Caco-2 (cell line): Measurements from ENCODE around the gene AMZ2. TPM values are rescaled to one million over a fixed set of nuclear protein-coding genes. Genes with fewer than 3 reads are reported as not detected.
"Not testable (repeated sequence)": the region's sequence is repeated elsewhere in the genome, so short reads cannot be mapped to it uniquely, and the experiment has no call there.

Experiments used
- BruUV-seq: library from RNA; stranded (reverse); fragments of 400-500 nt; replicated peaks from 2 replicates; lab custom pipeline; 2021; lab: Mats Ljungman, UMichigan
- CTCF ChIA-PET: fragments of 300-600 bp; sonication (Branson Sonifier 250); formaldehyde crosslinking; loops from one replicate; lab custom pipeline; 2022; ENCODE audit warnings: antibody characterized with exemption; lab: Charles Lee
- POLR2A ChIA-PET: fragments of 300-600 bp; sonication (Branson Sonifier 250); formaldehyde crosslinking; loops from one replicate; lab custom pipeline; 2022; ENCODE audit warnings: antibody characterized with exemption; lab: Charles Lee
- DNase-seq, 2 experiments: peaks; one replicate each; pipeline versions ENCODE4 v3.0.0 to v3.0.0-alpha.2; 2020 to 2022
- H3K27me3 ChIP-seq: replicated peaks from 2 replicates; pipeline ENCODE4 v1.6.0; 2011; ENCODE audit warnings: low read length; ENCODE audit not compliant: control insufficient read depth, insufficient read depth
- H3K36me3 ChIP-seq: 2 replicates; pipeline ENCODE4 v1.5.1; 2011; ENCODE audit warnings: low read length; ENCODE audit not compliant: control insufficient read depth, insufficient read depth
- H3K4me1 ChIP-seq: fragments of 250-450 bp; sonication (Bioruptor Pico); 2 replicates; pipeline ENCODE4 v1.5.1; 2020; ENCODE audit warnings: mild to moderate bottlenecking
- H3K4me3 ChIP-seq: 2 replicates; pipeline ENCODE4 v1.5.1; 2011; ENCODE audit warnings: low read depth, mild to moderate bottlenecking, control low read depth, low read length
- H3K9me3 ChIP-seq: fragments of 250-450 bp; sonication (Bioruptor Pico); 2 replicates; pipeline ENCODE4 v1.5.1; 2020; ENCODE audit warnings: mild to moderate bottlenecking, moderate library complexity
- H3K27ac Mint-ChIP-seq: one replicate; pipeline ENCODE4 v1.8.0; 2022; ENCODE audit warnings: mixed read lengths; ENCODE audit not compliant: unreplicated experiment
- H3K27me3 Mint-ChIP-seq: one replicate; pipeline ENCODE4 v1.8.0; 2022; ENCODE audit warnings: mixed read lengths; ENCODE audit not compliant: insufficient read depth, unreplicated experiment
- H3K36me3 Mint-ChIP-seq: one replicate; pipeline ENCODE4 v1.8.0; 2022; ENCODE audit warnings: mild to moderate bottlenecking, mixed read lengths; ENCODE audit not compliant: insufficient read depth, unreplicated experiment
- H3K4me1 Mint-ChIP-seq: one replicate; pipeline ENCODE4 v1.8.0; 2022; ENCODE audit warnings: low read depth, mixed read lengths; ENCODE audit not compliant: unreplicated experiment
- H3K4me3 Mint-ChIP-seq: one replicate; pipeline ENCODE4 v1.8.0; 2022; ENCODE audit warnings: mild to moderate bottlenecking, moderate library complexity, mixed read lengths; ENCODE audit not compliant: unreplicated experiment
- H3K9me3 Mint-ChIP-seq: one replicate; pipeline ENCODE4 v1.8.0; 2022; ENCODE audit warnings: mixed read lengths; ENCODE audit not compliant: unreplicated experiment
- intact Hi-C: fragments of 100-400 bp; cut with micrococcal nuclease; formaldehyde crosslinking; loops from one replicate; pipeline ENCODE4 v1.10.0; 2022; ENCODE audit not compliant: unreplicated experiment
- total RNA-seq: library from RNA; stranded (reverse); gene quantifications from 2 replicates; pipeline ENCODE4 v1.2.3, GENCODE V29; 2022
- TF ChIP-seq, protein P1 (sequence below), 2 experiments: fragments of 200-600 bp in 1 of 2; IDR thresholded peaks; 1 replicate in 1 of 2; 2 replicates in 1 of 2; pipeline versions ENCODE4 v1.5.1 to v1.8.0; 2011 to 2022; ENCODE audit warnings: antibody characterized with exemption in 1 of 2, control low read depth in 1 of 2, inconsistent platforms in 1 of 2, low read depth in 1 of 2, low read length in 1 of 2, mild to moderate bottlenecking in 1 of 2, moderate library complexity in 1 of 2; ENCODE audit not compliant: insufficient read depth in 1 of 2, severe bottlenecking in 1 of 2, unreplicated experiment in 1 of 2

Gene AMZ2
- total RNA-seq, 1 experiment from 2014 or later: 60.2 TPM

DNA sequence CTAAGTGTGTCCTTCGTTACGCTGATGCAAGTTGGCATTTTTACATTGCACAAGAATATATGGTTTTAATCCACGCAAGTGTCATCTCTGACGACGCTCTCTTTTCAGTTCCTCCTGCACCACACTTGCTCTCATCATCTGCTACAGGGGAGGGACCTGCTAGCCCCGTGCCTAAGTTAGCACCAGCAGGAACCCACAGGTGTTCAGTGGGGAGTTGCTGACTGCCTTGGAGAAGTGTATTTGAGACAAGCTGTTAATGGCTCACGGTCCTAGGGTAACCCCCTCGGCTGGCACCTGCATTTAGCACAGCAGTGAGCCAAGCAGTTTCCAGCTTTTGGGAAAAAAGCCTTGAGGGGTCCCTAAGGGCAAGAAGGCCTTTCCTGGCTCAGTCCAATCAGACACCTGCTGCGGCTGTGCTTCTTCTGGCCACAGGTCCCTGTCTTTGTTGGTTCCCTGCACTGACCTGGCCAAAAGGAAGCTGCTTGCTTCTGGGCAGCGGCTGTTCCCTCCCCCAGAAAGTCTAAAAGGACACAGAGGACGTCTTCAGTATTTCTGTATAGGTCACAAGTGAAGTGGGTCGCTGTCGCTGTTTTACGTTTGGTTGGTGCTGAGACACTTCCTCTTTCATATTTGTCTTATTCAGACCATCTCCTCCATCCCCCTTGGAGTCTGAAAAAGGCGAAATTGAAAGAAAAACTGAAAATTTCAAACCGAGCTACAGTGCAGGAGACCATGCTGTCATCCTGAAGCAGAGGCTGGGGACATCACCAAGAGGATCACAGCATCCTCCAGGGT is 10.3 kb upstream of the AMZ2 start:
- H3K9me3 ChIP-seq, H3K27me3 ChIP-seq, H3K4me1 Mint-ChIP-seq, CTCF ChIA-PET, H3K4me1 ChIP-seq, H3K9me3 Mint-ChIP-seq, H3K4me3 ChIP-seq, H3K36me3 ChIP-seq, H3K4me3 Mint-ChIP-seq, POLR2A ChIA-PET, H3K27ac Mint-ChIP-seq, DNase-seq, intact Hi-C loops, BruUV-seq, H3K36me3 Mint-ChIP-seq: not testable (repeated sequence)
- H3K27me3 Mint-ChIP-seq: peaks cover 10% of the 10 kb centered on the region

DNA sequence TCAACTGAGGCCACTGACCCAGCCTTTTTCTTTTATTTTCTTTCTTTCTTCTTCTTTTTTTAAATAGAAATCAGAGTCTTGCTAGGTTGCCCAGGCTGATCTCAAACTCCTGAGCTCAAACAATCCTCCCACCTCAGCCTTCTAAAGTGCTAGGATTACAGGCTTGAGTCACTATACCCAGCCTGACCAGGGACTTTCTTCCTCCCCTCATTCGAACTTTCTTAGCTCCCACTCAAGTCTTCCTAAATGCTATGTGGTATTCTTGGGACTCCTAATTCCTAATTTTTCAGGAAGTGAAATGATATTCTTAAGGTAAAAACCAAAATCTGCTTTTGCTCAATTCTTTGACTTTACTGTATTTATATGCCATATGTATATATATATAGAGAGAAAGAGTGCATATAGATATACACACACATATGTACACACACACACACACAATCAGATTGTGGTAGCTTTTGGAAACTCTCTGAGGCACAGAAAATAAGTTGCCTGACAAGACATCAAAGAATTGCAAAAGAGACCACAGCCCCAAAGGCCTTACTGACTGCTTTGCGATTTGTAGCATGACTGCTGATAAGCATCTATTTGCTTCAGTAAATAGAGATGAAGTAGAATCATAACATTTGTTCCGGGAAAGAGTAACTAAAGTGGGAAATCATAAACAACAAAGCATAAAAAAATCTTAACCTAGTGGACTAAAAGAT is 9.5 kb upstream of the AMZ2 start:
- Mint-ChIP-seq H3K27me3 (peaks cover 10% of the 10 kb centered on the region), H3K27ac (no peak overlapping the region), H3K4me3 (no peak overlapping the region), H3K36me3 (no peaks in the 10 kb centered on the region), H3K4me1 (no peaks in the 10 kb centered on the region), H3K9me3 (no peaks in the 10 kb centered on the region)
- BruUV-seq: no TSS peak
- ChIA-PET POLR2A (no interaction called here), CTCF (no interaction called here)
- no peak for DNase-seq
- H3K9me3 ChIP-seq: no peaks in the 10 kb centered on the region
- intact Hi-C loops: no loop called here
- no peaks in the 10 kb centered on the region for H3K27me3 ChIP-seq
- H3K36me3 ChIP-seq: no peaks in the 10 kb centered on the region
- no peak overlapping the region for H3K4me3 ChIP-seq
- H3K4me1 ChIP-seq: no peaks in the 10 kb centered on the region
- TF ChIP-seq, protein P1, sequence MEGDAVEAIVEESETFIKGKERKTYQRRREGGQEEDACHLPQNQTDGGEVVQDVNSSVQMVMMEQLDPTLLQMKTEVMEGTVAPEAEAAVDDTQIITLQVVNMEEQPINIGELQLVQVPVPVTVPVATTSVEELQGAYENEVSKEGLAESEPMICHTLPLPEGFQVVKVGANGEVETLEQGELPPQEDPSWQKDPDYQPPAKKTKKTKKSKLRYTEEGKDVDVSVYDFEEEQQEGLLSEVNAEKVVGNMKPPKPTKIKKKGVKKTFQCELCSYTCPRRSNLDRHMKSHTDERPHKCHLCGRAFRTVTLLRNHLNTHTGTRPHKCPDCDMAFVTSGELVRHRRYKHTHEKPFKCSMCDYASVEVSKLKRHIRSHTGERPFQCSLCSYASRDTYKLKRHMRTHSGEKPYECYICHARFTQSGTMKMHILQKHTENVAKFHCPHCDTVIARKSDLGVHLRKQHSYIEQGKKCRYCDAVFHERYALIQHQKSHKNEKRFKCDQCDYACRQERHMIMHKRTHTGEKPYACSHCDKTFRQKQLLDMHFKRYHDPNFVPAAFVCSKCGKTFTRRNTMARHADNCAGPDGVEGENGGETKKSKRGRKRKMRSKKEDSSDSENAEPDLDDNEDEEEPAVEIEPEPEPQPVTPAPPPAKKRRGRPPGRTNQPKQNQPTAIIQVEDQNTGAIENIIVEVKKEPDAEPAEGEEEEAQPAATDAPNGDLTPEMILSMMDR (IDR thresholded peaks at IDR 0.05; ENCODE audit: insufficient read depth in 1 of 2, low read depth in 1 of 2, low read length in 1 of 2, severe bottlenecking in 1 of 2, unreplicated experiment in 1 of 2): no peak

DNA sequence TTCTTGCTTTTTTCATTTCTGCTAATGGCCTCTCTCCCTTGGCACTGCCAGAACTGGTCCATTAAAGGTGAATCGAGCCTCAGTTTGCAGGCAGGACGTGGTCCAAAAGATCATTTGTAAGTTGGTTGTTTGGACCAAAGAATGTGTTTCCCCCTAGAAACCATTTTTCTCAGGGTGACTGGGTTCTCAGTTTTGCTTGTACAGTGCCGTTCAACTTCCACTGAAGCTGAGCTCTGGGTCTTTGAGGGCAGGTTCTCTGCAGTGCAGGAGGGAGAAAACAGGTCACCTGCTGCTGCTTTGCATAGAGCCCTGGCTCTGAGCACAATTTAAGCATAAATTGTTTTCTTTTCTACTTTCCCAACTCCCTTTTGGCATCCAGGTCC is 9.0 kb upstream of the AMZ2 start:
- DNase-seq: no peak
- intact Hi-C loops: no loop called here
- no peak overlapping the region for H3K4me3 Mint-ChIP-seq
- H3K27me3 Mint-ChIP-seq: peaks cover 14% of the 10 kb centered on the region
- H3K4me1 Mint-ChIP-seq: no peaks in the 10 kb centered on the region
- H3K9me3 Mint-ChIP-seq: no peaks in the 10 kb centered on the region
- H3K36me3 Mint-ChIP-seq: no peaks in the 10 kb centered on the region
- no peak overlapping the region for H3K27ac Mint-ChIP-seq
- no peaks in the 10 kb centered on the region for H3K4me1 ChIP-seq
- no peaks in the 10 kb centered on the region for H3K36me3 ChIP-seq
- no peak overlapping the region for H3K4me3 ChIP-seq
- H3K27me3 ChIP-seq: no peaks in the 10 kb centered on the region
- H3K9me3 ChIP-seq: no peaks in the 10 kb centered on the region
- BruUV-seq: no TSS peak
- TF ChIP-seq, protein P1 (IDR thresholded peaks at IDR 0.05; ENCODE audit: insufficient read depth in 1 of 2, low read depth in 1 of 2, low read length in 1 of 2, severe bottlenecking in 1 of 2, unreplicated experiment in 1 of 2): no peak
- CTCF ChIA-PET: no interaction called here
- POLR2A ChIA-PET: no interaction called here
